ENCODE measurements around the gene SLC8A2.

The SLC8A2 gene

GRCh38 chr19:47471733-47472457, at the start of gene SLC8A2:
Gene SLC8A2, minus strand, starts transcription at chr19:47471893. Its CDS starts 5,490 bp downstream, at chr19:47466403.
- peak; percentile 81 for DNase-seq (ENCODE audit: low spot score)

- DNase-seq (ENCODE audit: low spot score) = no peak
These were observed 49.1 kb upstream of the SLC8A2 start for GRCh38 chr19:47520839-47521238.

- DNase-seq (ENCODE audit: low spot score) = no peak
These were observed 48.7 kb upstream of the SLC8A2 start for GRCh38 chr19:47520343-47520806.

- DNase-seq (ENCODE audit: low spot score) = no peak
These were observed 47.2 kb upstream of the SLC8A2 start for GRCh38 chr19:47518854-47519253.

GRCh38 chr19:47518139-47518538, 46.4 kb upstream of the SLC8A2 start:
- no peak for DNase-seq (ENCODE audit: low spot score)

GRCh38 chr19:47514869-47515588, 43.3 kb upstream of the SLC8A2 start, which contains the start of gene NAPA:
Gene NAPA, minus strand, starts transcription at chr19:47515063. Its CDS starts 123 bp downstream, at chr19:47514940.
- DNase-seq (ENCODE audit: low spot score) = peak; percentile 100

GRCh38 chr19:47514151-47514868, 42.6 kb upstream of the SLC8A2 start:
- no peak for DNase-seq (ENCODE audit: low spot score)

- DNase-seq (ENCODE audit: low spot score) = no peak
These were observed 41.2 kb upstream of the SLC8A2 start for GRCh38 chr19:47512948-47513319.

- DNase-seq (ENCODE audit: low spot score) = no peak
These were observed 40.7 kb upstream of the SLC8A2 start for GRCh38 chr19:47512183-47512947.

- no peak for DNase-seq (ENCODE audit: low spot score)
These were observed 40.0 kb upstream of the SLC8A2 start for GRCh38 chr19:47511681-47512080.

GRCh38 chr19:47511128-47511517, 39.4 kb upstream of the SLC8A2 start:
- no peak for DNase-seq (ENCODE audit: low spot score)

- DNase-seq (ENCODE audit: low spot score) = no peak
These were observed 38.9 kb upstream of the SLC8A2 start for GRCh38 chr19:47510516-47511127.

- no peak for DNase-seq (ENCODE audit: low spot score)
These were observed 38.3 kb upstream of the SLC8A2 start for GRCh38 chr19:47509973-47510372.

- DNase-seq (ENCODE audit: low spot score) = no peak
These were observed 37.6 kb upstream of the SLC8A2 start for GRCh38 chr19:47509170-47509847.

GRCh38 chr19:47508721-47509120, 37.0 kb upstream of the SLC8A2 start:
- DNase-seq (ENCODE audit: low spot score) = no peak

GRCh38 chr19:47507924-47508553, 36.3 kb upstream of the SLC8A2 start:
- DNase-seq (ENCODE audit: low spot score) = no peak

- DNase-seq (ENCODE audit: low spot score) = no peak
These were observed 35.3 kb upstream of the SLC8A2 start for GRCh38 chr19:47507012-47507411.

GRCh38 chr19:47506459-47506858, 34.8 kb upstream of the SLC8A2 start:
- no peak for DNase-seq (ENCODE audit: low spot score)

GRCh38 chr19:47505506-47505905, 33.8 kb upstream of the SLC8A2 start:
- DNase-seq (ENCODE audit: low spot score) = no peak

- no peak for DNase-seq (ENCODE audit: low spot score)
These were observed 32.1 kb upstream of the SLC8A2 start for GRCh38 chr19:47503826-47504150.
